ENCODE results near the gene HPGD. TPM values are rescaled to one million over a fixed set of nuclear protein-coding genes. Genes with fewer than 3 reads are reported as not detected.

HPGD gene
- total RNA-seq, 1 donor from 2014 or later = 1.6 TPM

DNA sequence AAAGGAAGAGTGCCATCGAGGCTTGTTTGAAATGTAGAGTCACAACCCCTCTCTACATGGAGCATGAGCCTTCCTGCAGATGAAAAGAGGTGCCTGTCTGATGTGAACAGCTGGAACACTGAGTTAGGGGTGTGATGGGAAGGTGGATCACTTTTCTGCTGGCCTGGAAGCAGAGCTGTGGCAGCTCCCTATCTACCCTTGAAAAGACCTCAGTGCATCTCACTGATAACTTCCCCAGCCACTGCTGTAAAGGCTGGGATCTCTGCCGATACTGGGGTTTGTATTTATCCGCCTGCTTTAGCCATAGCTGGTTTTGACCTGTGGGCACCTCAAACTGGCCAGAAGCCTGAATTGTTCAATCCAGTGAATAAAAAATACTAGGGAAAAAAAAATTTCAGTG lies 46.8 kb downstream of the HPGD start:
- intact Hi-C loops (cut with micrococcal nuclease) = no loop called here

DNA sequence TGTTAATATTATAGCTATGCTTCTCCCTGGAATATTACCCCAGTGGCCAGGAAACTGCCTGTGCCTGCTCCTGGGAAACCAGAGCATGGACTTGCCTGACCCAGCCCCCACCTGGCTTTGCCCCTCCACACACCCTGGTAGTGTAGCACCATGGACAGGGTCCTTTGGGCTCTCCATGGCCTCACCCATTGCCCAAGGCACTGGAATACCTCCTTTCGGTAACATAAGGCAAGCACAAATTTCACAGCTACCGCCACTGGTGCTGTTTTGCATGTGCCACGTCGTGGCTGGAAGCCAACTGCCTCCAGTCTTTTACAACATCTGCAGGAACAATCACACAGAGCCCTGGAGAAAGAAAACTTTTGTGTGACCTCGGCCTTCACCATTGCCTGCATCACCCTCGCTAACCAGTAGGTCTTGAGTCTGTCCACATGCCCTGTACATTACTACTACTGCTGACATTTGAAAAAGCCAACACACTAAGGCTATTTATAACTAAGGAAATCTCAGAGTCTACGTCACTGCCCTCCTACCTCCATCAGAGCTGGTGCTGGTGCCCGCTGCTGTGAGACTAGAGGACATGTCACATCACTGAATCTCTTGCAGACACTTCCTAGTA lies 47.7 kb downstream of the HPGD start:
- intact Hi-C loops (cut with micrococcal nuclease) = no loop called here

DNA sequence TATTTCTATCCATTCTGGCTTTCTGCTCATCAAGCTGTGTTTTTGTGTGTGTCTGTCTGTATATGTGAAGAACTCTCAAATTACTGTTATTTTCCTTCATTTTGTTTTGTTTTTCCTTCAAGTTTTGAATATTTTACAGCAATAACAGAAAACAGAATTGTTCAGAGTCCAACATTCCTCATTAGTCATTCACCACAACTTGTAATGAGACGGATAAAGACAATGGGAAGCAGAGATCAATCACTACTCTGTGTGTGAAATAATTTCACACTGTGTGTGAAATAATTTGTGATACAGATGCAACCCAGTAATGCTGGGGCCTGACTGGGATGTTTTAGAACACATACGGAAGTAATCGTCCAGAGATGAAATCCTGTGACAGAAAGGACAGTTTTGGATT lies 55.2 kb downstream of the HPGD start:
- intact Hi-C loops (cut with micrococcal nuclease) = no loop called here

DNA sequence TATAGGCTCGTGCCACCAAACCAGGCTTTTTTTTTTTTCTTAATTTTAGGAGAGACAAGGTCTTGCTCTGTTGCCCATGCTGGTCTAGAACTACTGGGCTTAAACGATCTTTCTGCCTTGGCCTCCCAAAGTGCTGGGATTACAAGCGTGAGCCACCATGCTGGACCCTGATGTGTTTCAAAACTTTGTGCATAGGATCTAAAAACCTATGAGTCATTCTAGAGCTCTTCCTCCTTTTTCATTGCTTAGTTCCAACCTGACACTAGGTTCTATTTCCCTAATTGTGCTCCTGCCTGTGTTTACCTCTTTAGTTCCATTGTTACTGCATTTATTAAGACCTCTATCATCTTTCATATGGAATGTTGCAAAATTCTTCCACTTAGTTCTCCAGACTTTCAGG lies 57.3 kb downstream of the HPGD start:
- intact Hi-C loops (cut with micrococcal nuclease) = no loop called here

DNA sequence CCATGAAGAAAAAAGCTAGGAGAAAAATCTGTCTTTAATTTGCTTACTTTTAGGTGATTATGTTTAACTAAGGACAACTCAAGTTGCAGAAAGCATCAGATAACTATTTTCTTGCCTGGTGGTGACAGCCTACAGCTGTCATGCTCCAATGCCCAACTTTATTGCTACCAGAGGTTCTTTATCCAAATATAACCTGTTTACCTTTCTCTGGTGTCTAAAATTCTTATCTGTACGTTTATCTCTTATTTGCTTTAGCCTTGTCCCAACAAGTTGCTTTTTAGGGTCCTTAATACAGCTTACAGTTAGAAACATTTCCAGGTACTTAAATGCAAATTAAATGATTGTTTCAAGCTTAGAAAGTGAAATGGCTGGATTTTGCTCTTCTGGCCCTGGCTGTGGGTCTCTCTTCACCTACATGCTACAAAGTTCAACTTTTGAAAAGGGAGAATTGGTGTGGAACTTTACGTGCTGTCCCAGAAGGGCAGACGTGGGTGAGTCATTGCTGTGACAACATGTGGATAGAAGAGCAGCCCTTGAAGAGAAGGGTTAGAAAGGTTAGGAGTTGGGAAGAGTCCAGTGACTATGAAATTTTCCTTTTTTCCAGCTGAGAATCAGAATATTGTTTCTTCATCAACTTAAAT lies 60.7 kb downstream of the HPGD start:
- intact Hi-C loops (cut with micrococcal nuclease) = no loop called here

DNA sequence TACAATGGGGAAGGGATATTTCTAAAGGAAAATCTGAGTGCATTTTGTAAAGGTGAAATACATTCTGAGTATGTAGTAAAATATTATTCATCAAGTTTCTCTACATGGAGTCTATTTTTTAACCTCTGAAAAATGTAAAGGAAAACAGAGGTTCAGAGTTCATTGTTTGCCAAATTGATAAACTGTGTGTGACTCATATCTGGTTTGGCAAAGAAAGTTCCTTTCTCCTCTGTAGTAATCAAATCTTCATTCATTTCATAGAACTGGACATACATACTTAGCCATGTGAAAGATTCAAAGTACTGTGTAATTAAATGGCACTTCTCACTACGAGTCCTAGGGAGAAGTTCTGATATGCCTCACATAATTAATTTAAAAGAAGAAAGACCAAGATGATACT lies 61.6 kb downstream of the HPGD start:
- intact Hi-C loops (cut with micrococcal nuclease) = no loop called here

DNA sequence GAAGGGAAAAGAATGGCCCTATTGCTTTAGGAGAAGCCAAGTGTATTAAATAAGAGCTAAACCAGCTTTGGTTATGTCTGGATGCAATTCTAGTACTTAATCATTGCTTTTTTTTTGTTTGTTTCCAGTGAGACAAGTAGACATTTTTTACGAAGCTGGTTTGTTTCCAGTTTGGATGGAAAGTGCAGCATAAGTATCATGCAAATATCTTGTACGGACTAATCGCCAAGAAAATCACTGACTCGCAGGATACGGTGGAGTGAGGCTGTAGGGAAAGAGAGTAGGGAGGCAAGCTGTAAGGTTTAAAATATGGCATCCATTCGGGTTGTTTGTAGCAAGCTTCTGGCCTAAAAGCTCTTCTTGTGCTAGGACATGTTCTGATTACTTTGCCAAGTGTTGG lies 64.8 kb downstream of the HPGD start:
- intact Hi-C loops (cut with micrococcal nuclease) = no loop called here

DNA sequence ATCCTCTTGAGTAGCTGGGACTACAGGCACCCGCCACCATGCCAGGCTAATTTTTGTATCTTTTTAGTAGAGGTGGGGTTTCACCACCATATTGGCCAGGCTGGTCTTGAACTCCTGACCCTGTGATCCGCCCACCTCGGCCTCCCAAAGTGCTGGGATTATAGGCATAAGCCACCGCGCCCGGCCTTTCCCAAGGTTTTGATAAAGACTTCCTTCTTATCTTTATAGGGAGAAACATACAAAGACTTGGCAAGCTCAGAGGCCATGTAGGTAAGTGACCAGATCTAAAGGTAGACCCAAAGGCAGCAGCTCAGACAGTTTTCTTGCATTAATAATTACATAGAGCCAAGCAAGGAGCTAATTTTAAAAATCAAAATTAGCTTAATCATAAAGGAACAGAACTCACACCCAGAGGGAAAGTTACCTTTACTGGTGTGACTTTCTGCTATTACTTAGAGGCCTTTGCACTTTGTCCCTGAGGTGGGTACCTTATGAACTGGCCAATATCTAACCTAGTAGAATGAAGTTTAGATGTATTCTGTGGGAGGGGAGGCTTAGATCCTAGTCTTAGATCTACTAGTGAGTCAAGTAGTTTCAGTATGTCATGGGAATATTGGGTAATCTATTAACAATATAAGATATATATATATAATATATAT lies 67.3 kb downstream of the HPGD start:
- intact Hi-C loops (cut with micrococcal nuclease) = no loop called here

DNA sequence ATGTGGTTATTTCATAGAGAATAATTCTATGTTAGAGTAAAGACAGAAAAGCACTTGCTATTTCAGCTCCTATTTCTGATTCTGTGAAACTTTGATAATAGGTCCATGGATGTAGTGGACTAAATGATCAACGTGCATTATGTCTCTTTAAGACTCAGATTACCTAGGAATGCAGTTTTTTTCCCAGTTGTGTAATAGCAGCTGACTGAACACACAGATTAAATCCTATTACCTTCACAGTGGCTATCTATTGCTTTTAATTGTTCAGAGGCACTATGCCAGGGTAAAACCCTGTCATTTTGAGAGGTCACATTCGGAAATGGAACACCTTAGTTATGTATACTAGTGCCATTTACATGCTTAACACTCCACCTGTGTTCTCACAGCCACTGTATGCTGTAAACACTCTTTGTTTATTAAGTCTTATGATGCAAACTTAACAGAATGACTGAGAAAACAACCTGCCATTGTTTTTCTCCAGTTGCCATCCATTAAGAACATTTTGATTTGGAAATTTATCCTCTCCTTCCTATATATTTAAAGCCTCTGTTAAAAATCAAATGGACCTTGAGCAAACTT lies 70.5 kb downstream of the HPGD start:
- intact Hi-C loops (cut with micrococcal nuclease) = no loop called here

DNA sequence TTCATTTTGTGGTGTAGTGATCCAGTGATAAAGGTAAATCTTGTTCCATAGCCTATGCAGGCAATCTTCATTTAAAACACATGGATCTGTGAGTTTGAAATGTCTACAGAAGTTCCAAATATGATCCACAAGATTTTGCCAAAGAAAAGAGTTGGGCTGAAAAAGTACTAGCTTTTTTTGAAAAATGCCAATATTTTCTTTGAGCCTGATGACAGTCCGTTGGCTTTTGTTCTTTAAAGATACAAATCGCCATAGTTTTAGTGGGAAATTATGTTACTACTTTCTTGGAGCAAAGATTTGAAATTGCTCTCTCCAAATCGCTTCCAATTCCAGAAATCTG lies 71.5 kb downstream of the HPGD start:
- intact Hi-C loops (cut with micrococcal nuclease) = no loop called here

DNA sequence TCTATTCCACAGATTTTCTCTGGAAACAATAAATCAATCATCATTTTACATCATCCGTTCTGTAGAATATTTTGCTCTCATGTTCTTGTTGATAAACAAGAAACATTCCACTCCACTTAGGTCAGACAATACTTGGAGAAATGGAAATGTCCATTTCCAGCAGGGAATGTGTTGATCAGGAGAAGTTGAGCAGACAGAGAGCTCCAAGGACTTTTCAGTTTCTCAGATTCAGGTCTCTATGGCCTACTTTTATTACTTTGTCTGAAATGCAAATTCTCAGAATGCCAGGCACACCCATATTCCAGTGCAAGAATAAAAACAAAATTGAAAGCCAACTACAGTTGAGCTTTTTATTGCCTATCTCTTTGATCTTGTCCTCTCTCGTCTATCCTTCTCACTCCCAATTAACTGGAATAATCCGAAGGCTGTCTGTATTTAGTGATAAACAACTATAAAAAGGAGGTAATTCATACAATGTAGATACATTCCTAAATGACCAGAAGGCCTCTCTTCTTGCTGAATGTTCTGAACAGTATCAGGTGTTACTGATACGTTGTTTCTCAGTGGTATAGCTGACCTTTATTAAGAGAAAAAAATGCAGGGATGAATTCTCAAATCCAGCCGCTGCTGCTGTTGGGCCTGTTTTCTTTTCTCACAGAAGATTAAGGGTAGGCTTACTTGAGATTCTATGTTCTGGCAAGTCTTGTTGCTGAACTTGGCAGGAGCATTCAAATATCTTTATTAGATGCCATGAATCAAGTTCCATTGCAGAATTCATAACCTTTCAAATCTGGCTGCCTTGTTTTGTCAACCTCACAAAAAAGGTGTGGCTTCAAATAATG lies 72.1 kb downstream of the HPGD start:
- intact Hi-C loops (cut with micrococcal nuclease) = no loop called here

DNA sequence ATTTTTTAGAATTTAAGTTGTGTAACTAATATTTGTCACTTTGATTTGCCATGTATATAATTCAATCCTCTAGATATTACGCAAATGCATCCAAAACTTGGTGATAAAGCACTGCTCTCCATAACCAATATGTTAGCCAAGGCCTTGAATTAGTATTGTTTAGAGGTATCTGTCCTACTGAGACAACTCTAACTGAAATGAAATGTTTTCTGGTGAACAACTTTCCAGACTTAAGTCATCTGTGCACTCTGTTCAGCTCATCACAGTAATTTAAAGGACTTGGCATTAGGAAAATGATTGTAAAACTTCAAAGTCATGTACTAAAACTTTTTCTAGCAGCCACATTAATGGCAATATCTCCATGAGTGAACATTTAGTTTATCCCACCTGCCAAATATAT lies 73.1 kb downstream of the HPGD start:
- intact Hi-C loops (cut with micrococcal nuclease) = no loop called here

DNA sequence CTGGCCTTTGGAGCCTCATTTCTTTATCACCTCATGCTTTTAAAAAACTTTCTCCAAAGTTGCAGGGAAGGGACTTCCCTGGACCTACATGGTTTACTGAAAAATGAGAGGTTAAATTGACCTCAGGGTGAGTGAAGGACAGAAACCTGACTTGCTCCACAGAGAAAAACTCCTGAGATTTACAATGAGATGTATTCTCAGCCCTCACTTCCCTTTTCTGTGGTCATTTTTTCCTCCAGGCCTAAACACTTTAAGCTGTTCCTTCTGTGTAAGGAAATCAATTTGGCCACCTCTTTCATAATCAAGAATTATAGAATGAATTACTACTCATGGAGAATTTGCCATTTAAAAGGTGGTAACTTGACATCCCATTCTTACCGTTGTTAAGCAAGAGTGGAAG lies 77.9 kb downstream of the HPGD start:
- intact Hi-C loops (cut with micrococcal nuclease) = no loop called here

Other genes starting within 250 kb of the HPGD start
- 16.6 and 17.3 TPM in 2 replicates for gene FBXO8, start 238.8 kb downstream of the HPGD start, total RNA-seq
- 17.0 and 18.3 TPM in 2 replicates for gene CEP44, start 238.6 kb downstream of the HPGD start, total RNA-seq

All from T-helper 2 cell treated with Interferon-gamma antibody and Interleukin-4, amounts not matched to agents 100 ng/mL and 5 ng/mL, for 36 hours (primary cell).